ENCODE results near the gene SVOPL.

The SVOPL gene

GRCh38 chr7:138663725-138664710, 37.1 kb downstream of the SVOPL start:
- peak; percentile 27 for DNase-seq (ENCODE audit: low read depth)
- H3K4me3 ChIP-seq (ENCODE audit: low read length) = peak overlapping the region; percentile 43
- TF ChIP-seq, protein P1, sequence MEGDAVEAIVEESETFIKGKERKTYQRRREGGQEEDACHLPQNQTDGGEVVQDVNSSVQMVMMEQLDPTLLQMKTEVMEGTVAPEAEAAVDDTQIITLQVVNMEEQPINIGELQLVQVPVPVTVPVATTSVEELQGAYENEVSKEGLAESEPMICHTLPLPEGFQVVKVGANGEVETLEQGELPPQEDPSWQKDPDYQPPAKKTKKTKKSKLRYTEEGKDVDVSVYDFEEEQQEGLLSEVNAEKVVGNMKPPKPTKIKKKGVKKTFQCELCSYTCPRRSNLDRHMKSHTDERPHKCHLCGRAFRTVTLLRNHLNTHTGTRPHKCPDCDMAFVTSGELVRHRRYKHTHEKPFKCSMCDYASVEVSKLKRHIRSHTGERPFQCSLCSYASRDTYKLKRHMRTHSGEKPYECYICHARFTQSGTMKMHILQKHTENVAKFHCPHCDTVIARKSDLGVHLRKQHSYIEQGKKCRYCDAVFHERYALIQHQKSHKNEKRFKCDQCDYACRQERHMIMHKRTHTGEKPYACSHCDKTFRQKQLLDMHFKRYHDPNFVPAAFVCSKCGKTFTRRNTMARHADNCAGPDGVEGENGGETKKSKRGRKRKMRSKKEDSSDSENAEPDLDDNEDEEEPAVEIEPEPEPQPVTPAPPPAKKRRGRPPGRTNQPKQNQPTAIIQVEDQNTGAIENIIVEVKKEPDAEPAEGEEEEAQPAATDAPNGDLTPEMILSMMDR (IDR thresholded peaks at IDR 0.05; ENCODE audit: insufficient read depth, low read depth, low read length, missing control alignments) = no peak

DNA sequence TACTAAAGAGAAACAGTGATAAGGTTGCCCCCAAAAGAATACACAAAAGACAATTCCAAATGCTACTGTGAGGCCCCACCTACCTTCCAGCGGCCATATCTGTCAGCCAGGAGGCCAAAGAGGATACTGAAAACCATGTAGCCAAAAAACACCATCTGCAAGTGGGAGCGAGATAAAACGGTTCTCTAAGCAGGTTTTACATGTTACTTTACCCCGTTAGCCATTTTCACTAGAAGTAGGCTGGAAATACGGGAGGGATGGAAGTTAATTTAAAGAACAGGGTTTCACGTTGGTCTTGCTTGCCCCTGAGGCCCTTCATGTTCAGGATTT, 38.2 kb downstream of the SVOPL start:
- H3K4me3 ChIP-seq (ENCODE audit: low read length) = no peak overlapping the region
- TF ChIP-seq, protein P1 (IDR thresholded peaks at IDR 0.05; ENCODE audit: insufficient read depth, low read depth, low read length, missing control alignments) = no peak
- no peak for DNase-seq (ENCODE audit: low read depth)

- TF ChIP-seq, protein P1 (IDR thresholded peaks at IDR 0.05; ENCODE audit: insufficient read depth, low read depth, low read length, missing control alignments) = no peak
- H3K4me3 ChIP-seq (ENCODE audit: low read length) = no peak overlapping the region
- DNase-seq (ENCODE audit: low read depth) = no peak
Observed at GRCh38 chr7:138662076-138662990, 38.8 kb downstream of the SVOPL start.

DNA sequence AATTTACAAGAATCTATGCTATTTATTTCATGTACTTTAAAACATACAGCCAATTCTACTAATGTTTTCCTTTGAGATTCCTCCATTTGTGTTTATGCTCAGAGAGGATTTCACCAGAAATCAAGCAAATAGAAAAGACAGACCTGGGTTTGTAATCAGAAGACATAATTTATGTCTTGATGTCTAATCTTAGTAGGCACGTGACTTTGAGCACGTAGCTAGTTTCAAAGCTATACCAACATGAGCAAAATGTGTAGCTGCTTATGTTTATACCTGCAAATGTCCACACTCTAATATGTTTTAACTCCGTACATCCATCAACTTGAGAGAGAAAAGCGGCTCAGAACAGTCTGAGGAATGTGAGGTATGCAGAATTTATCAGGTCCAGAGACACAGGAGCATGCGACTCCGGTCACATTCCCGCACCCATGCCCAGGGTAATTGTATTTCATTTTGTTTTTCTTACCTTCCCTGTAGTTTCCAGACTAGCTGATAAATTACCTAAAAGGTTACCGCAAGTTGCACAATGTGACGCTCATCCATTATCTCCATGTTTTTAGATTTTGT, 40.0 kb downstream of the SVOPL start:
- TF ChIP-seq, protein P1 (IDR thresholded peaks at IDR 0.05; ENCODE audit: insufficient read depth, low read depth, low read length, missing control alignments) = no peak
- no peak overlapping the region for H3K4me3 ChIP-seq (ENCODE audit: low read length)
- no peak for DNase-seq (ENCODE audit: low read depth)

DNA sequence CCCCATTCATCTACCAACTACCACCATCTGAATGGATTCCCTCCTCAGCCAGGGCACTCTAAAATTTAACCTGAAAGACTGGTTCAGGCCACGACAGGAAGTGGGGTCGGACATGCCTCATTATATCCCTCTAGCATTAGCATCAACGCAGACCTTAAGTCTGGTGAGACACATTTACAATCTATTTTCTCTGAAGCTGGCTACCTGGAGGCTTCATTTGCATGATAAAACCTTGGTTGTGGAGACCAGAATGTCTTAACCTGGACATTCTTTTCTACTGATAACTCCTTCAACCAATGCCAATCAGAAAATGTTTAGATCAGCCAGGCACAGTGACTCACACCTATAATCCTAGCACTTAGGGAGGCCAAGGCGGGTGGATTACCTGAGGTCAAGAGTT, 42.3 kb downstream of the SVOPL start:
- no peak for DNase-seq (ENCODE audit: low read depth)
- H3K4me3 ChIP-seq (ENCODE audit: low read length) = no peak overlapping the region
- TF ChIP-seq, protein P1 (IDR thresholded peaks at IDR 0.05; ENCODE audit: insufficient read depth, low read depth, low read length, missing control alignments) = no peak

- H3K4me3 ChIP-seq (ENCODE audit: low read length) = no peak overlapping the region
- DNase-seq (ENCODE audit: low read depth) = peak; percentile 55
- TF ChIP-seq, protein P1 (IDR thresholded peaks at IDR 0.05; ENCODE audit: insufficient read depth, low read depth, low read length, missing control alignments) = no peak
Observed at GRCh38 chr7:138657854-138658386, 43.2 kb downstream of the SVOPL start.

Data from epithelial cell of esophagus (primary cell).